ENCODE measurements around the gene IGDCC3. TPM values are rescaled to one million over a fixed set of nuclear protein-coding genes. Genes with fewer than 3 reads are reported as not detected.

The IGDCC3 gene
- total RNA-seq, 3 donors from 2014 or later (not counting 1 experiment from before 2014, with no cell fraction given), result not detected

- no peaks in the 10 kb centered on the region for H3K4me1 ChIP-seq (ENCODE audit: control insufficient read depth, insufficient read depth, low read length)
- whole genome bisulfite sequencing (ENCODE audit: insufficient coverage), result 85% methylated on average over 2 of the region's 2 CpGs
- DNase-seq (no peak), ATAC-seq (no peak)
- no peaks in the 10 kb centered on the region for H3K9me3 ChIP-seq (ENCODE audit: control insufficient read depth, insufficient read depth, low read length)
- H3K27me3 Mint-ChIP-seq (ENCODE audit: low read depth in 2 of 2), result peaks cover 0 to 3% of the 10 kb centered on the region in 2 donors
- H3K36me3 ChIP-seq (ENCODE audit: control insufficient read depth, insufficient read depth, low read length), result no peaks in the 10 kb centered on the region
- no peak overlapping the region for H3K4me3 ChIP-seq (ENCODE audit: low read length)
- H3K27ac Mint-ChIP-seq, result no peak overlapping the region
- intact Hi-C loops (cut with micrococcal nuclease), result no loop called here
- H3K4me3 Mint-ChIP-seq, result no peak overlapping the region
- TF ChIP-seq, protein P1, sequence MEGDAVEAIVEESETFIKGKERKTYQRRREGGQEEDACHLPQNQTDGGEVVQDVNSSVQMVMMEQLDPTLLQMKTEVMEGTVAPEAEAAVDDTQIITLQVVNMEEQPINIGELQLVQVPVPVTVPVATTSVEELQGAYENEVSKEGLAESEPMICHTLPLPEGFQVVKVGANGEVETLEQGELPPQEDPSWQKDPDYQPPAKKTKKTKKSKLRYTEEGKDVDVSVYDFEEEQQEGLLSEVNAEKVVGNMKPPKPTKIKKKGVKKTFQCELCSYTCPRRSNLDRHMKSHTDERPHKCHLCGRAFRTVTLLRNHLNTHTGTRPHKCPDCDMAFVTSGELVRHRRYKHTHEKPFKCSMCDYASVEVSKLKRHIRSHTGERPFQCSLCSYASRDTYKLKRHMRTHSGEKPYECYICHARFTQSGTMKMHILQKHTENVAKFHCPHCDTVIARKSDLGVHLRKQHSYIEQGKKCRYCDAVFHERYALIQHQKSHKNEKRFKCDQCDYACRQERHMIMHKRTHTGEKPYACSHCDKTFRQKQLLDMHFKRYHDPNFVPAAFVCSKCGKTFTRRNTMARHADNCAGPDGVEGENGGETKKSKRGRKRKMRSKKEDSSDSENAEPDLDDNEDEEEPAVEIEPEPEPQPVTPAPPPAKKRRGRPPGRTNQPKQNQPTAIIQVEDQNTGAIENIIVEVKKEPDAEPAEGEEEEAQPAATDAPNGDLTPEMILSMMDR (IDR thresholded peaks at IDR 0.05), result no peak
- no peak overlapping the region for H3K27ac ChIP-seq (ENCODE audit: low read length)
- H3K4me1 Mint-ChIP-seq, result no peaks in the 10 kb centered on the region
- H3K27me3 ChIP-seq (ENCODE audit: control insufficient read depth, insufficient read depth, low read length), result peaks cover 5% of the 10 kb centered on the region
- H3K9me3 Mint-ChIP-seq, result no peaks in the 10 kb centered on the region
- no peaks in the 10 kb centered on the region for H3K36me3 Mint-ChIP-seq
These were observed 51.0 kb downstream of the IGDCC3 start for GRCh38 chr15:65326818-65327217.

GRCh38 chr15:65326117-65326526 lies 51.7 kb downstream of the IGDCC3 start:
- H3K27ac Mint-ChIP-seq, result no peak overlapping the region
- H3K4me1 ChIP-seq (ENCODE audit: control insufficient read depth, insufficient read depth, low read length), result no peaks in the 10 kb centered on the region
- H3K36me3 ChIP-seq (ENCODE audit: control insufficient read depth, insufficient read depth, low read length), result no peaks in the 10 kb centered on the region
- TF ChIP-seq, protein P1 (IDR thresholded peaks at IDR 0.05), result no peak
- peaks cover 8% of the 10 kb centered on the region for H3K27me3 ChIP-seq (ENCODE audit: control insufficient read depth, insufficient read depth, low read length)
- H3K27me3 Mint-ChIP-seq (ENCODE audit: low read depth in 2 of 2), result peaks cover 0 to 3% of the 10 kb centered on the region in 2 donors
- ATAC-seq (no peak), DNase-seq (no peak)
- H3K27ac ChIP-seq (ENCODE audit: low read length), result no peak overlapping the region
- H3K4me3 Mint-ChIP-seq, result no peak overlapping the region
- H3K4me1 Mint-ChIP-seq, result no peaks in the 10 kb centered on the region
- H3K9me3 ChIP-seq (ENCODE audit: control insufficient read depth, insufficient read depth, low read length), result no peaks in the 10 kb centered on the region
- no peak overlapping the region for H3K4me3 ChIP-seq (ENCODE audit: low read length)
- H3K36me3 Mint-ChIP-seq, result no peaks in the 10 kb centered on the region
- no peaks in the 10 kb centered on the region for H3K9me3 Mint-ChIP-seq
- 14% methylated on average over 12 of the region's 12 CpGs for WGBS (ENCODE audit: insufficient coverage)
- intact Hi-C loops (cut with micrococcal nuclease), result no loop called here

GRCh38 chr15:65323071-65323511 lies 54.7 kb downstream of the IGDCC3 start:
- WGBS (ENCODE audit: insufficient coverage), result 9% methylated on average over 9 of the region's 9 CpGs
- H3K4me3 ChIP-seq (ENCODE audit: low read length), result no peak overlapping the region
- H3K9me3 Mint-ChIP-seq, result no peaks in the 10 kb centered on the region

More at GRCh38 chr15:65323071-65323511, 54.7 kb downstream of the IGDCC3 start:
- TF ChIP-seq, protein P1 (IDR thresholded peaks at IDR 0.05), result no peak
- Histone ChIP-seq H3K27ac (ENCODE audit: low read length) (no peak overlapping the region), H3K9me3 (ENCODE audit: control insufficient read depth, insufficient read depth, low read length) (no peaks in the 10 kb centered on the region), H3K36me3 (ENCODE audit: control insufficient read depth, insufficient read depth, low read length) (no peaks in the 10 kb centered on the region), H3K4me1 (ENCODE audit: control insufficient read depth, insufficient read depth, low read length) (no peaks in the 10 kb centered on the region), H3K27me3 (ENCODE audit: control insufficient read depth, insufficient read depth, low read length) (peaks cover 10% of the 10 kb centered on the region)
- no peak overlapping the region for H3K4me3 Mint-ChIP-seq
- peaks cover 0 to 8% of the 10 kb centered on the region in 2 donors for H3K27me3 Mint-ChIP-seq (ENCODE audit: low read depth in 2 of 2)
- intact Hi-C loops (cut with micrococcal nuclease), result no loop called here
- peaks cover 5% of the 10 kb centered on the region in 2 donors for H3K4me1 Mint-ChIP-seq
- H3K27ac Mint-ChIP-seq, result no peak overlapping the region
- no peaks in the 10 kb centered on the region for H3K36me3 Mint-ChIP-seq
- DNase-seq, result no peak
- no peak for ATAC-seq

Measured in natural killer cell (primary cell).